HG03135 (cell line): ENCODE measurements around the gene AKR7A2.

ENCODE experiments used
- ATAC-seq: cut with Tn5 transposase; IDR thresholded peaks from one replicate; pipeline ENCODE4 v1.9.1; 2021; ENCODE audit warnings: mild to moderate bottlenecking, moderate library complexity; ENCODE audit not compliant: unreplicated experiment

Gene AKR7A2

DNA sequence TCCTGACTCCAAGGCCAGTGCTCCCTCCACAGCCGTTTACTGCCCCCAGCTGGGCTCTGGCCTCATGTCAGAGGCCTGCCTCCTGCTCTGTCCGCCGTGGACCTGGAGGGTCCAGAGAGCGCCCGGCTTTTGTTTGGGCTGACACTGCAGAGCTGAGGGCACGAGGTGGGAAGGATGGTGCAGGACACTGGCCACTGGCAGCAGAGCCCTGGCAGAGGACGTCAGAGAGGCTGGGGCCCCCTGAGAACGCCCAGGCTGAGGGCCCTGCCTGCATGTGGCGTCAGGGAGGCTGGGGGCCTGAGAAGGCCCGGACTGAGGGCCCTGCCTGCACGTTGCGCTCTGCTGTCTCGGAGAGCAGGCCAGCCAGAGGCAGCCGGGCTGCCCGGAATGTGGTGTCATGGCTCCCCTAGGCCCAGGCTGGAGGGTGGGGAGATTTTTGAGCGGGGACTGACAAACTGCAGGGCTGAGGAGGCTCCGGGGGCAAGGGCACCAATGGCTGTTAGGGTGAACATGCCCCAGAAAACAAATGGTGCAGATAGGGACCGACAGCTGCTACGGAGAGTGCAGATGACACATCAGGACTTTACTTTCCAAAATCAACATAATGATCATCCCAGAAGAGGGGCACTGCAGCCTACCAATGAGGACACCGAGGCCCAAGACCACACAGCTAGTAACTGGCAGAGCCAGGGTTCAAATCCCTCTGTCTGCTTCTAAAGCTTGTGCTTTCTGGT is 31.8 kb upstream of the AKR7A2 start:
- ATAC-seq = no peak

DNA sequence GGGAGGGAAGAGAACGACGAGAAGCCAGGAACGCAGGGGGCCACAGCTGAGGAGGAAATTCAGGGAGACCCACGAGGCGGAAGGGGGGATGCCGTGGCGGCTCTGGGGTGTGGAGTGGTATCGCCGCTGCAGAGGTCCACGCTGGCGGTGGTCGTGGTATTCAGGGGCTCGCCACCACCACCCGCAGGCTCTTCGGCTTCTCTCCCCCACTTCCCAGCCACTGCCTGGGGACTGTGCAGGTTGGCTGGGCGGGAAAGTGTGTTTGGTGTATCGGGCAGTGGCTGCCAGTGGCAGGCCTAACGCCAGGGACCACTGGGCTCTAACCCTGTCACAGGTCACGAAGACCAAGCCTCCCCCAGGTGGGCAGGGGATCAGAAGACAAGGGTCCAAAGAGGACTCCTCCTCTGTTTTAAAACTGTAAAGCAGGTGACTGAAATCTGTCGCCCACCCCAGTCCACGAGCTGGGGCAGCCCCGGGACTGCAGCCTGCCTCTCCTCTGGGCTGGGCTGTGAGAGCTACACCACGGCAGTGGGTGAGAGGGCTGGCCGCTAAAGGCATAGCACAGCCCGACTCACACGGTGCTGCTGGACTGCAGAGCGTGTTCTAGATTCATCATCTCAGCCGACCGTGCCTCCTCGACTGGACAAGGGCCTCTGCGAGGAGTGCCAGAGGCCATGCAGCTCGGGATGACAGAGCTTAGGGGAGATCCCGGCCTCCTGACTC is 31.1 kb upstream of the AKR7A2 start:
- ATAC-seq = no peak

DNA sequence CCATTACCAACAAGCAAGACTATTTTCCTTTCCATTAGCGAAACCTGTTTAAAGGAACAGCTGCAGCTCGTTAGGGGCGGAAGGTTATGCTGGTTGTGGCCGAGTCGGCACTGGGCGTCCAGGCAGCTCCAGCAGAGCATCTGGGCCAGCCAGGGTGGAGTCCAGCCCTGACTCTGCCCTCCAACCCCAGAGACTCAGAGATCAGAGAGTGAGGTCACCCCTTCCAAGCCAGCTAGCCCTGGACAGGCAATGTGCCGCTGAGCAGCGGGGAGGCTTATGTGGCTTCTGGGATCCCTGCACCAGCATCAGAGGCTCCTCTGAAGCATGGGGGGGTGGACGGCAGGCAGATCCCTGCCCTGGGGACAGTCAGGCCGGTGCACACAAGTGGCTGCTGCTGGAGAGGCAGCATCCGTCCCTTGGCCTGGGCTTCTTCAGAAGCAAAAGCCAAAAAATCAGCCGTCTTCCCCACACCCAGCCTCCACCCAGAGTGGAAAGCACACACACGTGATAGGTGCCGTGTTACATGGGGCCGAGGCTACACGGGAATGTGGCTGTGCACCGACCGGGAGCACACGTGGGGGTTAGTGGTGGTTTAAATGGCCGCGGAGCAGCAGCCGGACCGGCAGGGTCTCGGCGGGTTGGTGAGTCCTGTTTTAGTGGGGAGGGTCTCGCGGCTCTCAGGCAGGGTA is 30.3 kb upstream of the AKR7A2 start:
- no peak for ATAC-seq

DNA sequence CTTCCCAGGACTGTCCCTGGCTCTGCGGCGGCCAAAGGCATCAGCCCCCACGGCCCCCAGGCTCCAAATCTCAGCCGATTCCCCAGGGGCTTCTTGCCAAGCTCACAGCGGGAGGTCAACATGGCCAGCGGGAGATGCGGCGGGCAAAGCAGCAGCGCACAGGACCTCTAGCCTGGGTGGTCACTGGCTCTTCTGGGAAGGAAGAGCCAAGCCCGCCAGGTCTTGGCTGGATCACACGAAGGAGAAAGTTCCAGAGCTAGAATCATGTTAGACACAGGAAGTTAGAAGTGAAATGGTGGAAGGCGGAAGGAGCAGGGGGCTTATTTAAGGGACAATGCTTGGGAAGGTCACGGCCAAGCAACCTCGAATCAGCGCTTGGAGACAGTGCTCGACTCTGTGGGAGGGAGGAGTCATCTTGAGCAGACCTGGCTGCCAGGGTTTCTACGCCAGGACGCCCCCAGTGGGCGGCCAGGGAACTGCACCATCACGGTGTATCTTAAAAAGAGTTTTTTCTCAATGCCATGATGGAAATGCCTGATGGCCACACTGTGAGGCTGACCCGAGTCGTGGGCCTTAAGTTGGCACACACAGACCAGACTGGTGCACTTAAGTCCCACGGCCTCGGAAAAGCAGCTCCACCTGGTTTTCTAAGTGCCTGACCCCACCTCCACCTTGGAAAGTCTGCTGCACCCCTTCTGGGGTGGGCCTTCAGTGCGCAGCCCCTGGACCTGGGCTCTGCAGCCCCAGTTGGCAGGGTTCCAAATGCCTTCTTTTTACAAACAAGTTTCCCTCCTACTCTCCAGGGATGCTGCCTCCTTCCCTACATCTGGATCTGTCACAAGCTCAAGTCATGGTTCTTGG is 29.5 kb upstream of the AKR7A2 start:
- no peak for ATAC-seq

DNA sequence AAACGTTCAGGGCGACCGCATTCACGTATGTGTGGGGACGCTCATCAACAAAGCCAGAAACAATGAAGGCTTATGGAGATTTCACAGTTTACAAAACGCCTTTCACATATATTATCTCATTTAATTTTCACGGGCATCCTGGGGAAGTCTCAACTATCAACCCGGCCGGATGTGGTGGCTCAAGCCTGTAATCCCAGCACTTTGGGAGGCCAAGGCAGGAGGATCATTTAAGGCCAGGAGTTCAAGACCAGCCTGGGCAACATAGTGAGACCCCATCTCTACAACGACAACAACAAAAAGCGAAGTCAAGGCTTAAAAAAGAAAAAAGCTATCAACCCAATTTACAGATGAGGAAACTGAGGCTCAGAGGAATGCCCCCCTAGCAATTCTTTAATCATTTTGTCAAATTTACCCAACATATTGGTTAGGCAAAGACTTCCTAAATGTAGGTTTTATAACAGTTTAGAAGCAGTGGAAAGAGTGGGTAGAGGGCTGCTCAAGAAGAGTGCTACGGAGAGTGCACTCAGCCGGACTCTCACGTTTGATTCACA is 28.5 kb upstream of the AKR7A2 start:
- ATAC-seq = no peak

DNA sequence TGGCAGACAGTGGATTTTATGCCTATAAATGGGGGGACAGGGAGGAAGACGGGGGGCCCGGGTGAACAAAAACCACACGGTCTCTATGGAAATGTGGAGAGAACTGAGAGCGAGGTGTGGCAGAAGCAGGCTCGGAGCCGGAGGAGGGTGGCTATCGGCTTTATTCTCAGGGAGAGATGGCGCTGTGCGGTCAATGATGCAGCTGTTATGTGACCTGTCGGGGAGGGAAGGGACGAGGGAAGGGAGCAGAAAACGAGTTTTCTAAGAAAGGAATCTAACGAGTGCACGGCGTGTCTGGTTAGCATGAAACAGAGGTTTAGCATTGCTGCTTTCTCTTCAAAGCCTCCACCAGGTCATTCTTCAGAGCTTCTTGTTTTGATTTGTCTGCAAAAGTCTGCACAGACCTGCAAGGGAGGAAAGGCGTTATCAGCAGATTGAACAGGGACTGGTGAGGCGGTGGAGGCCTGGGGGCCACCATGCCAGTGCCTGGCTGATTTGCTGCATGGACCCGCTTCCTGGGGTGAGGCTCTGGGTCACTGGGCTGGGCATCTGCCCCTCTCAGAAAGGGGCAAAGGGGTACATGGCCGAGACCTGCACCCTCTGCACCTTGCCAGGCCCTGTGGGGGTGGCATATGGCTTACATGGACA is 27.4 kb upstream of the AKR7A2 start:
- no peak for ATAC-seq

DNA sequence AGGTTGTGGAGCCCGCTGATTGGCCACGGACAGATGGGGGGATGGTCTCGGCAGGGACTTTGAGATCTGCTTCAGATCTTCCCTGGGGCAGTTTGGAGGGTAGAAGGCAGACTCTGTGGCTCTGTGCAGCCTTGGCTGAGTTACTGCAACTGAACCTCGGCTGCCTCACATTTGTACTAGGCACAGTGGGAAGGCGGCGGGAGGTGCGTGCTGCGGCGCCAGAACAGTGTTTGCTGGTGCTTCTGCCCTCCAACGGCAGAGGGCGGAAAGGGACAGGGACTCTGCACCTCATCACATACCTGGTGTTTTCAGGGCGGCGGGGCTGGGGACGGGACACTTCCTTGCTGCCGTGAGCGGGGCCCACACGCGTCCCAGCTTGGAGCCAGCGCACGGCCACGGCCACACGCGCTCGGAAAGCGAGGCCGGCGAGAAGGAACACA is 26.4 kb upstream of the AKR7A2 start:
- ATAC-seq = no peak

DNA sequence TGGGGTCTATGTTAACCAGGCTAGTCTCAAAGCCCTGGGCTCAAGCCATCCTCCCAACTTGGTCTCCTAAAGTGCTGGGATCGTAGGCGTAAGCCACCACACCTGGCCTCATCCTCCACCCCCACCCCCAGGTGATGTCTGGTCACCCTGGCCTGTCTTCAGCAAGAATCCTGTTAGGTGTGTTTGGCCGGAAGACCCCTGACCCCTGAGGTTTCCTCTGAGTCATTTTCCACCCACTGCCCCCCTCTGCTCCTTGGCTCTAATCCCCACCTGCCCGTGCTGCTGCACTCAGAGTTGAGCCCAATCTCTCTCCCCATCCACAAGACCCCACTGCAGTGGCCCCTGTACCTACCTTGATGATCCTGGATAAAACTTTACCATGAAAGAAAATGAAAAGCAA is 25.3 kb upstream of the AKR7A2 start:
- no peak for ATAC-seq

DNA sequence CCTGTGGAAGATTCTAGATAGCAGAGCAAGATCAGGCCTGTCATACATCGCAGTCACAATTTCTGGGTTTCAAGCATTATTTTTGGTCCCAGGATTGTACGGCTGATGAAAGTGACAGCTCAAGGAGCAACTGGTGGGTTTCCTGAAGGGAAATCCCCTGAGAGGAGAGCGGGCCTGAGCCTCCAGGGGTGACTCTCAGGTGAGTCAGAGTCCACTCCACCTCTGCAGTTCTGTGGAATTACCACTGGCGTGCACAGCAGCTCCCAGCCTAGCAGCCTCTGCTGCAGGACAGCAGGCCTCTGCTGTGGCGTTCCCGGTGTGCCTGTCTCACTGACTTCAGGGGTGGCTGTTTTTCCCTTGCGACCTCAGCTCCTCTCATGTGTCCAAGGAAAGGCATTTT is 24.6 kb upstream of the AKR7A2 start:
- ATAC-seq = no peak

DNA sequence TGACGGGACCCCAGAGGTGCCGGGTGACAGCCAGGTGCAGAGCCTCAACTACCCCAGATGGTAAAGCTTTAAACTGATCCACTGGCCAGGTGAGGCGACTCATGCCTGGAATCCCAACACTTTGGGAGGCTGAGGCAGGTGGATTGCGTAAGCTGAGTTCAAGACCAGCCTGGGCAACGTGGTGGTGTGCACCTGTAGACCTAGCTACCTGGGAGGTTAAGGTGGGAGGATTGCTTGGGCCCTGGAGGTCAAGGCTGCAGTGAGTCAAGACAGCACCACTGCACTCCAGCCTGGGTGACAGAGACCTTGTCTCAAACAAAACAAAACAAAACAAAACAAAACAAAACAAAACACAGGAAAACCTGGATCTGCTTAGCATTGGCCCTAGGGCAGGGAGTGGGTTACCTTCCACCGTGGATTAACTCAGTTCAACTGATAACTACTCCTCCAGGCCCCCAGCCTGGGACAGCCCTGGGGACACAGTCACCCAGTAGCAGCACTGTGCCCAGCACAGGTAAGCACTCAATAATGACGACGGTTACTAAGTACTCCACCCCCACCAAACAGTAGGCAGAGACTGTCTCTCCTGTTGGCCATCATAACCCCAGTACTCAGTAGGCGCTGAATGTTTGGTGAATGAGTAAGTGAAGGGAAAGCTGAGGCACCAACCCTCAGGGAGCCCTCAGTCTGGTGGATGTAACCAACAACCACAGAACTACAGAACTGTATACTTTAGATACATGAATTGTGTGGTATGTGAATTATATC is 21.8 kb upstream of the AKR7A2 start:
- no peak for ATAC-seq

DNA sequence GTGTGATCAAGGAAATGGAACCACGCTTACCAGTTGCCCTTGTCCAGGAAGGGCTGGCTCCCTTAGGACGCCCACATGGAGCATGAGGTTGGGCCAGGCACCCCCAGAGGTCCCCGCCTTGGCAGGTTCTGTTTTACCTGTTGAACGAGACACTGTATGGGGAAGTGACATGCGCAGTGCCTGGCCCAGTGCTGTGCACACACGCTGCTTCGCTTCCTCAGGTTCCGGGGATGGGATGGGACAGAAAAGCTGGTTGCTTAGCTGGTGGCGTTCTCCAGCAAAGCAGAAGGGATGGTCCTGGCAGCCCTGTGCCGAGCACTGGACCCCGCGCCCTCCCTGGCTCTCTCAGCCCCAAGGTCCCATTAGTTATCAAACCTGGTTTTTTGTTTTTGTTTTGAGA is 20.9 kb upstream of the AKR7A2 start:
- no peak for ATAC-seq

DNA sequence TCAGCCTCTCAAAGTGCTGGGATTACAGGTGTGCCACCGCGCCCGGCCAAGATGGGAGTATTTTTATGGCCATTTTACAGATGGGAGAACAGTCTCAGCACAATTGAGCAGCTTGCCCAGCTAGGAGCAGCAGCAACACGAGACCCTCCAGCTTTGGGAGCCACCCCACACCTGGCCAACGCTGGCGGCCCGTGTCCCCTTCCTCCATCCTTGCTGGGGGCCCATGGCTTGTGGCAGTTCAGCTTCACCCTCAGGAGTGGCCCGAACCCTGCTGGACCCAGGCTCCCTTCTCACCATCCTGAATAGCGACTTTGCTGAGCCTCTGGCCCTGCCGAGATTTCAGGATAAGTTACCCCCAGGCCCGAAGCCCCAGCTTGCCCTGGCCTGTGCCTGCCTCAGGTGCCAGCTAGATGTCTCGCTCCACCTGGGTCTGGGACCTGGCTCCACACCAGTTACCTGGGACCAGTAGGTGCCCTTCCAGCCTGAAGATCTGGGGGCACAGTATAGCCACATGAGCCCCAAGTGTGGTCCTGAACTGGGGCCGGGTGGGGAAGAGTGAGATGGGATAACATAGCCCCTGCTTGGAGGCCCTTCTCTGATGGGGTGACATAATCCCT is 19.4 kb upstream of the AKR7A2 start:
- no peak for ATAC-seq

DNA sequence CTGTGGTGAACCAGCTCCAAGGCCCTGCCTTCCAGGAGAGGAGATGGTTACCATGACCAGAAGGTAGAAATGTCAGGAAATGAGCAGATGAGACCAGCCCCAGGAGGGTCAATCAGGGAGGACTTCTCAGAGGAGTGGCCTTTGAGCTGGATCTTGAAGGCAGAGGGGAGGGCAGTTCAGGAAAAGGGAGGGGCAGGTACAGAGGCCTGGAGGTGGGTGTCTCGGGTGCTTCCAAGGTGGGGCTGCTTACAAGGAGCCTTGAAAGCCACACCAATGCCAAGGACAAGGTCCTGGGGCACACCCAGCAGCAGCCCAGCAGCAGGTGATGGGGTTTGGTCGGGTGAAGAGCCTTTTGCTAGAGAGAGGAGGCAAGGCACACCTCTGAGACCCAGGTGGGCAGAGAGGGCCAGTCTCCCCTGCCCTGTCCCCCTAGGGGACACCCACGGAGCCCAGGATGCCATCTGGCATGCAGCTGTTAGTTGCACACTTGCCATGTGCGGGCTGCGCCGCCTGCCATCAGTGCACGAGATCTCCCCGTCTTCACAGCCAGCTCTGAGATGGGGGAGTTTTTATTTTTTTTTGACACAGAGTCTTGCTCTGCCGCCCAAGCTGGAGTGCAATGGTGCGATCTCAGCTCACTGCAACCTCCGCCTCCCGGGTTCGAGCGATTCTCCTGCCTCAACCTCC is 18.6 kb upstream of the AKR7A2 start:
- no peak for ATAC-seq

DNA sequence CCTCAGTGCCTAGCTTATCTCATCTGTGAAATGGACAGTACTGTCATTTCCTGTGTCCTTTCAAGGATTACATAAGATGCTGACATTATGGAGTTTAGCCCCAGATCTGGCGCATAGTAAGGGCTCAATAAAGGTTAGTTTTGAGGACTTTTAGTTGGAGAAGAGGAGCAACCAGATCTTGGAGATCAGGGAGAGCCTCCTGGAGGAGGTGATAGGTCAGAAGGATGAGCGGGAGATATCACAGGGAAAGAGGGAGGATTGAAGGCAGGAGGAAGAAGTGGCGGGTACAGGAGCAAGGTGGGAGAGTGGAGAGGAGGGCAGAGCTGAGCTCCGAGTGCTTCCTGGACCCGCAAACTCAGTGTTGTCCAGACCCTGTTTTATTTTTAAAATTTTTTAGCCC is 17.7 kb upstream of the AKR7A2 start:
- ATAC-seq = no peak

DNA sequence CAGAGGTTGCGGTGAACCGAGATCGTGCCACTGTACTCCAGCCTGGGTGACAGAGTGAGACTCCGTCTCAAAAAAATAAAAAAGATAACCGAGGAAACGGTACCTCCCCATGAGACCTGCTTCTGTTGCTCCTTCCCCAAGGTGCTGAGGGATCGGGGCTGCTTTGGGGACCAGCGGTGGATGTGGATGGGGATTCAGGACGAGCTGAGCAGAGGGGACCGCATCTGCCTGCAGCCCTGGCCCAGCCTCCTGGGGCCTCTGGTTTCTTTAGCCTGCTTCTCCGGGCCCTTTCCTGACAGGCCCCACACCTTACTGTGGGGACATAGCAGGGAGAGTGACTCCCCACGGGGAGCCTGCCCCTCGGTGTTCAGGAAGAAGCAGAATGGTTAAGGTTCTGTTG is 17.2 kb upstream of the AKR7A2 start:
- no peak for ATAC-seq

DNA sequence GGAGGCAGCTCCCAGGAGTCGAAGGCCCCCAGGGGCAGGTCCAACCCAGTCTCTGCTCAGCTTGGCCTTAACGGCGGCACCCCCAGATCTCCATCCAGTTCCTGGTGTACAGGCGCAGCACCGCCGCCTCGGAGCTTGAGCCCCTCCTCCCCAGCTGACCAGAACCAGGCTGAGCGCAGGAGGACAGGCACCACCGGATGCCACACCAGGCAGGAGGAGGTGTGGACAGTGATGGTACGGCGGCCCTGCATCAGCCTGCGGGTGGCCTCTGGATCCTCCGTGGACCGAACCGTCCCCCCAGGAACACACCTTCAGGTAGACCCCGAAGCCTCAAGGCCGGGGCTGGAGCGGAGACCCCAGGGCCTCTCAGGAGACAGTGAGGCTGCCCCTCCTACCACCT is 16.5 kb upstream of the AKR7A2 start:
- ATAC-seq = no peak

DNA sequence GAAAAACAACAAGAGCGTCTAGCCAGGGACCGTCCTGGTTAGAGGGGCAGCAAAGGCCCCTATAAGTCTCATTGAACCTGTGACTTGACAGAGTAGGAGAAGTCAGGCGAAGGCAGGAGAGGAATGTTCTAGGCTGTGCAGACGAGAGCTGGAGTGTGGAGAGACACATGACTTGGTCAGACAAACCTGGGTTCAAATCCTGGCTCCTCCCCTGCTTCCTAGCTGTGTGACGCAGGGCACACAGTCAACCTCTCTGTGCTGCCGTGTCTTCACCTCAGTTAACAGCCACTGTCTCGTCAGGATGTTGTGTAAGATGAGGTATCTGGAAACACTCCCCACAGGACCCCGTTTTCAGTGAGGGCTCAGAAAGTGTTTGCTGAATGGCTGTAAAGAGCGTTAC is 15.8 kb upstream of the AKR7A2 start:
- no peak for ATAC-seq

DNA sequence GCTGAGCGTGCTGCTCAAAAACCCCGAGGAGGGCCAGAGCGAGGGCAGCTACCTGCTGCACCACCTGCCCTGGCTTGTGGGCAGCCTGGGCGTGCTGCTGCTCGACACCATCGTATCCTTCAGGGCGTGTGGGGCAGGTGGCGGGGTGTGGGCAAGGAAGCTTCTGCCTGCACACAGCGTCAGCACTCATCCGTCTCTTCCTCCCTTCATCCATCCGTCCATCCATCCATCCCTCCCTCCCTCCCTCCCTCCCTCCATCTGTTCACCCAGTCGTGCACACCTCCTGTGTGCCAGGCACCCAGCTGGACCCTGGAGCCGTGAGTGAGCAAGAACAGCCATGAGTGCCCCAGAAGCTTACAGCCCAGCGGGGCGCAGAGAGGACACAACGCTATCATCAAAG is 15.4 kb upstream of the AKR7A2 start:
- ATAC-seq = no peak

DNA sequence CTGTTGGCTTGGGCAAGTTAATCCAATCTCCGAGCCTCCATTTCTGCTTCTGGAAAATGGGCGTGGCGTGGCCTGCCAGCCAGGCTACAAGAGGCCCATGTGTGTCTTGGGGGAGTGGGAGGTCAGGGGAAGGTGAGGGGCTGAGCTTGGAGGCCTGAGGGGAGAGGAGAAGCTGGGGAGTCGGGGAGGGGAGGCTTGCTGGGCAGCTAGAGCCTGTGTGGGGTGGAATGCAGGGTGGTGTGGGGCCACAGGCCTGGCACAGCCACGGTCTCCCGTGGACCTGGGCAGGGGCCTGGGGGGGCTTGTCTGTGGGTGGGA is 14.8 kb upstream of the AKR7A2 start:
- ATAC-seq = no peak
